Muscle of leg (tissue), 11 donors: ENCODE results near the gene CIPC. TPM values are rescaled to one million over a fixed set of nuclear protein-coding genes. Genes with fewer than 3 reads are reported as not detected.

ENCODE experiments used
- DNase-seq: peaks from one replicate; pipeline ENCODE4 v3.0.0; 2013
- H3K27ac ChIP-seq: one replicate; pipeline ENCODE4 v1.5.1; 2013; ENCODE audit warnings: mild to moderate bottlenecking, low read length, control low read depth
- H3K27me3 ChIP-seq: one replicate; pipeline ENCODE4 v1.6.1; 2013; ENCODE audit warnings: low read length; ENCODE audit not compliant: control insufficient read depth, insufficient read depth
- H3K36me3 ChIP-seq: one replicate; pipeline ENCODE4 v1.6.1; 2013; ENCODE audit warnings: low read length; ENCODE audit not compliant: control insufficient read depth, insufficient read depth
- H3K4me1 ChIP-seq: one replicate; pipeline ENCODE4 v1.6.1; 2013; ENCODE audit warnings: low read length; ENCODE audit not compliant: control insufficient read depth, insufficient read depth
- H3K4me3 ChIP-seq: one replicate; pipeline ENCODE4 v1.5.1; 2013; ENCODE audit warnings: low read length, control low read depth
- H3K9me3 ChIP-seq: replicated peaks from 2 replicates; pipeline ENCODE4 v1.6.1; 2013; ENCODE audit warnings: low read depth, low read length; ENCODE audit not compliant: control insufficient read depth
- WGBS: methylation state at CpG from one replicate; pipeline ENCODE4 v1.1.5; 2013; ENCODE audit warnings: missing lambda C conversion rate; ENCODE audit not compliant: insufficient coverage; 5-methylcytosine and 5-hydroxymethylcytosine counted together
- polyA plus RNA-seq, 8 donors: library from polyadenylated mRNA; unstranded; fragments of 120-200 nt; gene quantifications; one replicate each; pipeline versions ENCODE4 v1.2.1 to v1.2.3, GENCODE V29; 2013; ENCODE audit warnings: inconsistent platforms in 1 of 8, low replicate concordance in 1 of 8; ENCODE audit not compliant: insufficient read length in 8 of 8, insufficient read depth in 1 of 8
- total RNA-seq: library from RNA; stranded (reverse); fragments of 120-200 nt; gene quantifications from one replicate; pipeline ENCODE4 v1.2.4, GENCODE V29; 2013

Gene CIPC
- total and polyA plus RNA-seq, 9 donors: 13.0 to 18.9 (median 16.1) TPM

DNA sequence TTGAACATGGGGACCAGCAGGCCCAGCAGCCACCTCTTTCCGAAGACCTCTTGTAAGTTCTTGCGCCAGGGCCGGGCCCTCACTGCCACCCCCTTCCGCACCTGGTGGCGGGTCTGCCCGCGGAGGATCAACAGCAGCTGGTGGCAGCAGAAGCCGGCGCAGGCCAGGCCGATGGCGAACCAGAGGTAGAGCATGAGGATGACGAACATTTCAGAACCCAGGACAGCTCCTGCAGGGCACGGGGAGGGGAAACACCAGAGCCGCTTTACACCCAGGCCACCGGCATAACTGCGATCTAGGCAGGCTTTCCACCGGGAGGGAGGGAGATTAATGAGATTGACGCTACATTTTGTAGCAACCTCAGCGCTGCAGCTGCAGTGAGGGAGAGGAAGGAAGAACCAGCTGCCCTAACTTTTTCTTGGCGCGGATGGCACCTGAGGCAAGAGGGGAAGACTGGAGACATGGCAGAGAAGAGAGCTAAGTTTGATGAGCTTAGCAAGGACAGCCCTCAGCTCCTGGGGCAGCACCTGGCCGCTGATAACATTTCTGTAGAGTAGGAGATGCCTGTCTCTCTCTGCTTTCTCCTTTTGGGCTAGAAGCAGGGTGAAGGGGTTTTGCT, 35.8 kb downstream of the CIPC start:
- no peaks in the 10 kb centered on the region for H3K36me3 ChIP-seq
- no peaks in the 10 kb centered on the region for H3K9me3 ChIP-seq
- peak; percentile 86 for DNase-seq
- no peak overlapping the region for H3K27ac ChIP-seq
- peaks cover 41% of the 10 kb centered on the region for H3K27me3 ChIP-seq
- H3K4me3 ChIP-seq: no peak overlapping the region
- 10% methylated on average over 22 of the region's 22 CpGs for WGBS
- H3K4me1 ChIP-seq: no peaks in the 10 kb centered on the region

DNA sequence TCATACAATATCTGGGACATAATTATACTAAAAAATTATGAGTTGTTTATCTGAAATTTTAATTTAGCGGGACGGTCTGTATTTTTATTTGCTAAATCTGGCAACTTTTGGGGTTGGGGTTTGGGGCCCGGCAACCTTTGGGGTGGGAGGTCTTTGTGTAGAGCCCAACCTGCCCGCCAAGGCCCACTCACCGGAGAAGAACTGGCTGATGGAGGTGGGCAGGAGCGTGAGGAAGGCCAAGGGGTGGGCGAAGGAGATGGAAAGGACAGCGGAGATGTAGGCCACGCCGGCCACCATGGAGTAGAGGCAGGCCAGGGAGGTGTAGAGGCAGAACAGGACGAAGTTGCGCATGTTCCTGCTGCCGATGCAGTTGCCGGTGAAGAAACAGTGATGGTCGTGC, 41.0 kb downstream of the CIPC start:
- no peaks in the 10 kb centered on the region for H3K36me3 ChIP-seq
- no peak overlapping the region for H3K4me3 ChIP-seq
- no peak for DNase-seq
- no peaks in the 10 kb centered on the region for H3K9me3 ChIP-seq
- no peak overlapping the region for H3K27ac ChIP-seq
- H3K27me3 ChIP-seq: peaks cover 70% of the 10 kb centered on the region
- 86% methylated on average over 15 of the region's 15 CpGs for WGBS
- peaks cover 23% of the 10 kb centered on the region for H3K4me1 ChIP-seq

DNA sequence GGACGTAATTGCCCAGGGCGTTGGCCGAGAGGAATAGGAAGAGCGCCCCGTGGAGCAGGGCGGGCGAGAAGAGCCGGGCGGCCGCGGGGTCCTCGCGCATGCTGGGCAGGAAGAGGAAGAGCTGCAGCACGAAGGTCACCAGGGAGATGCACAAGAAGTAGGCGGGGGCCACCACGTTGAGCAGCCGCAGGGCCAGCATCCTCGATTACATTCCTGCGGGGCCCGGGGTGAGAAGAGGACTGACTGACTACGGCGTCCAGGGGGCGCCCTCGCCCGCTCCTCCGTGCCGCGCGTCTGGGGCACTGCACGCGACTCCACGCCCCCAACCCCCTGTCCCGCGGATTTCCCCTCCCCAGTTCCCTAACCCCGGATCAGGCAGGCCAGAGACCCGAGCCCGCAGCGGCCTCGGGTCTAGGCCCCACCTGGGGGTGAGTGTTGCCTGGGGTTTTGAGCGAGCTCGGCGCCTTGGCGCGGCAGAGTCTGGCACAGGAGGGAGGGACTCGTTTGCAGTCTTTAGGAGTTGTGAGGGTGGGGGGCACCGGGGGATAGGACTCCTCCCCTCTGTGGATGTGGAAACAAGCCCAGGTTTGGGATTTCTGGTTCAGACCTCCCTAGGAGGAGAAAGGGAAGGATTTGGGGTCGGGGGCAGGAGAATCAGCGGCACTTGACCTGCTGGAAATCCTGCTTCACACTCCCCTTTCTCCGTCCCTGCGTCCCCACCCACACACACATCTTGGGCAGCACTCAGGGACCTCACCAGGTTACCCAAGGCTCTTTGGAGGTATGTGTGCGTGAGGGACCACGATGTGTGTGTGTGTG, 41.7 kb downstream of the CIPC start:
- no peaks in the 10 kb centered on the region for H3K9me3 ChIP-seq
- no peak overlapping the region for H3K4me3 ChIP-seq
- peaks cover 23% of the 10 kb centered on the region for H3K4me1 ChIP-seq
- DNase-seq: no peak
- H3K36me3 ChIP-seq: no peaks in the 10 kb centered on the region
- 1% methylated on average over 36 of the region's 52 CpGs for WGBS
- no peak overlapping the region for H3K27ac ChIP-seq
- peaks cover 70% of the 10 kb centered on the region for H3K27me3 ChIP-seq

DNA sequence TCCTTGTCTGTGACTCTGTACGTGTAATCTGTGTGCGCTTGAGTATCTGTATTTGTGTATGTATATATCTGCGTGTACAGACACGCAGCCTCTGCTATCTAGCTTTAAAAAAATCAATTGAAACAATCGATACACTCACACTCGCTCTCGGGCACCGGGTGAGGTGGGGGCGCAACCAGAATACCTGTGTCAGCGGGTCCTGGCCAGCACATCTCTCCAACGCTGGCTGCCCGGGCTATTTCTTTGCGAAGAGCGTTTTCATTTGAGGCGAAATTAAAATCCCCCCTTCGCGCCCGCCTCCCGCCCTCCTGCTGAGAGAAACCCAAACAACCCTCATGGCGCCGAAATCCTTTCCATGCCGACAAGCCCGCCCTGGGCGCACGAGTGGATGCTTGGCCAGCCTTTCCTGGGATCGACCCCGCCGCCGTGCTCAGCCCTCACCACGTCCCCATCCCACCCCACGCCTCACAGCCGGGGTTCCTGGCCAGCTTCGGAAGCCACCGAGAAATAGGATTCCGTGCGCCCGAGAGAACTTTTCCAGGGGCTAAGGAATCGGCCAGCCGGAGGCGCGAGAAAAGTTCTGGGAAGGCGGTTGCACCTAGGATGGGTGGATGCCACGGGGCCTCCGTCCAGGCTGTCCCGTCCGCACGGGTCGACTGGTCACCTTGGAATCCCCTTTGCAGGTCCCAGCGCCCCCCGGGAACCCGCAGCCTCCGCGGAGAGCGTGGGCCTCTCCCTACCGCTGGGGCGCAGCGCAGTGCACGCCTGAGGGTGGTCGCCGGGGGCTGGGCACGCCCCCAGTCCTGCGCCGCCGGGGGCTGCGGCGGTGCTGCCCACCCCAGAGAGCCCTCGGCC, 42.5 kb downstream of the CIPC start:
- under 1% methylated on average over 63 of the region's 67 CpGs for WGBS
- Histone ChIP-seq H3K4me1 (peaks cover 23% of the 10 kb centered on the region), H3K4me3 (peak overlapping the region; percentile 21), H3K27me3 (peaks cover 67% of the 10 kb centered on the region), H3K9me3 (no peaks in the 10 kb centered on the region), H3K27ac (no peak overlapping the region), H3K36me3 (no peaks in the 10 kb centered on the region)
- DNase-seq: no peak

DNA sequence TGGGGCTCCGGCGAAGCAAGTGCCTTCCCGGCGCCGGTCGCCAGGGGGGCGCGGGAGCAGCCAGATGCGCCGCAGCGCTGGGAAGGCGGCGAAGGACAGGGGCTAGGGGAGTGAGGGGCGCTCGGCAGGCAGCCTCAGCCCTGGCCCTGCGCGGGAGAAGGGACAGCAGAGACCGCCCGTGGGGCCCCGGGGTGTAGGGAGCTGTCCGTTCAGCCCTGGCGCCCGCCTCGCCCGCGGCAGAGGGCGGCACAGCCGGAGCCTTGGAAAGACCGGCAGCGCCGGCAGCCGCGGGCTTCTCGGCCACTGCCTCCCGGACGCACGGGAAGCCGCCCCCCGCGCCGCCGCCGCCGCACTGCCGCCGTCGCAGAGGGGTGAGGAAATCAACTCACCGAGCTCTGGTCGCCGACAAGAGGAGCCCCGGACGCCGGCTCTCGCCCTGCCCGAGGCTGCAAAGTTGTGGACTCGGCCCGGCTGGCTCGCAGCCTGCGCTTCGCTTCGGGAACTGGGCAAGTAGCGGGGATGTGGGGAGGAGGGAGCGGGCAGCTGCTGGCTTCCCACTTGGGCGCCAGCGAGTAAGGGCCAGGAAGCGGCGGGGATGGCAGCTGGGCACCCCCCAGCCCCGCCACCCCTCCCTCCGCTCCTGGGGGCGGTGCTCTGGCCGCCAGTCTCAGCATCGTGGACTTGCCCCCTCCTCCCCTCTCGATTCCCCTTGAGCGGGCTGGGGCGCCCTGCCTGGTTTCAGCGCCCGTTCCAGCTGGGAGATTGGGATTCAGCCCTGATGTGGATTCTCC, 43.4 kb downstream of the CIPC start, which contains the start of gene ZDHHC22:
Gene ZDHHC22 (minus strand): TSS at position 578 of the 791 bp plus-strand sequence. CDS start 2,053 bp downstream, outside the sequence.
- Histone ChIP-seq H3K36me3 (no peaks in the 10 kb centered on the region), H3K9me3 (no peaks in the 10 kb centered on the region), H3K27me3 (peaks cover 74% of the 10 kb centered on the region), H3K4me1 (peaks cover 23% of the 10 kb centered on the region), H3K27ac (no peak within 1 kb of the TSS), H3K4me3 (peak within 1 kb of the TSS; percentile 32)
- WGBS: under 1% methylated on average over 76 of the region's 77 CpGs
- DNase-seq: peak; percentile 48

DNA sequence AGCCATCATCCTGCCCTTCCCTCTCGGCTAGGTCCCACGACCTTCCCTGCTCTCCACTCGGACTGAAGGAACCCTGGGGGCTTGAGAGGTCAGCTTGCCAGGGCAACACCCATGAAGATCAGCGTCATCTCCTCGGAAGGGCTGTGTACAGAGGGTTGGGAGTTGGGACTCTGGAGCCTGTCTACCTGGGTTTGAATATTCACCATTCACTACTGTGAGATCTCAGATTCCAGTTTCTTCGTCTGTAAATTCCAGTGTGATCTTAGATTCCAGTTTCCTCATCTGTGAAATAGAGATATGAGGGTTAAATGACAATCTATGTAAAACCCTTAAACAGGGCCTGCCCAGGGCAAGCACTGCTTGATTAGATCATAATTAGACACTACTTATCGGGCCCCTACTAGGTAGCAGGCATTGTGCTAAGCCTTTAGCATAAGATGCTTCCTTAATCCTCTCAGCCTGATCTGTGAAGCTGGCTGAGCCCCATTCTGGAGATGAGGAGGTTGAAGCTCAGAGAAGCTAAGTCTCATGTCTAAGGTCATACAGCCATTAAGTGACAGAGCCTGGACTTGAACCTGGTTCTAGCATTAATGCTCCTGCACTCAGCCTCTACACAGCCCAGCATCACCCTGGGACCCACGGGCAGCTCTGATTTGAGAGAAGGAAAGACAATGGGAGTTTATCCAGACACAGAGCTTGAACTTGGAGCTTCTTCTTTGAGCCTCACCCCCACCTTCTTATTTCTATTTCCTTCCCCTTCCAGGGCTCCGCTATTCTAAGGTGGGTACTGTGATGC, 44.1 kb downstream of the CIPC start:
- Histone ChIP-seq H3K36me3 (no peaks in the 10 kb centered on the region), H3K4me1 (peaks cover 23% of the 10 kb centered on the region), H3K27me3 (peaks cover 80% of the 10 kb centered on the region), H3K9me3 (no peaks in the 10 kb centered on the region), H3K27ac (no peak overlapping the region), H3K4me3 (peak overlapping the region; percentile 32)
- 0% methylated on average over 3 of the region's 9 CpGs for WGBS
- no peak for DNase-seq

DNA sequence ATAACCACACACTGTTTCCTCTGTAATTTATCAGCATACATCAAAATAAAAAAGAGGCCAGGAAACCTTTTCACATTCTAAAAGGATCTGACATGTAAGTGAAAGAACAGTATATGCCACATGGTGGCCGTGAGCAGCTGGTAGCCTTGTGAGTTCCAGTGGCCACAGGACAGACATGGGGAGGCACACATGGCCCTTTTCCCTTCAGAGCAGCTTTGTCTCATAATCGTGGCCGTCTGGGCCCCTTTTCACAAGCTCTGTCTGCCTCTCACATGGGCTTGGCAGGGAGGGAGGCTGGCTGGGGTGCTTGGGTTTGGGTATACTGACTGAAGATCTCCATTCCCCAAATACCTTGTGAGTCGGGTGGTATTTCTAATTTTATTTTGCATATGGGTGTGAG, 45.0 kb downstream of the CIPC start:
- no peak for DNase-seq
- no peaks in the 10 kb centered on the region for H3K36me3 ChIP-seq
- H3K27ac ChIP-seq: no peak overlapping the region
- H3K4me3 ChIP-seq: no peak overlapping the region
- H3K4me1 ChIP-seq: peaks cover 23% of the 10 kb centered on the region
- WGBS: no CpG with 5 or more reads among the region's 4 CpGs
- H3K27me3 ChIP-seq: peaks cover 77% of the 10 kb centered on the region
- no peaks in the 10 kb centered on the region for H3K9me3 ChIP-seq

DNA sequence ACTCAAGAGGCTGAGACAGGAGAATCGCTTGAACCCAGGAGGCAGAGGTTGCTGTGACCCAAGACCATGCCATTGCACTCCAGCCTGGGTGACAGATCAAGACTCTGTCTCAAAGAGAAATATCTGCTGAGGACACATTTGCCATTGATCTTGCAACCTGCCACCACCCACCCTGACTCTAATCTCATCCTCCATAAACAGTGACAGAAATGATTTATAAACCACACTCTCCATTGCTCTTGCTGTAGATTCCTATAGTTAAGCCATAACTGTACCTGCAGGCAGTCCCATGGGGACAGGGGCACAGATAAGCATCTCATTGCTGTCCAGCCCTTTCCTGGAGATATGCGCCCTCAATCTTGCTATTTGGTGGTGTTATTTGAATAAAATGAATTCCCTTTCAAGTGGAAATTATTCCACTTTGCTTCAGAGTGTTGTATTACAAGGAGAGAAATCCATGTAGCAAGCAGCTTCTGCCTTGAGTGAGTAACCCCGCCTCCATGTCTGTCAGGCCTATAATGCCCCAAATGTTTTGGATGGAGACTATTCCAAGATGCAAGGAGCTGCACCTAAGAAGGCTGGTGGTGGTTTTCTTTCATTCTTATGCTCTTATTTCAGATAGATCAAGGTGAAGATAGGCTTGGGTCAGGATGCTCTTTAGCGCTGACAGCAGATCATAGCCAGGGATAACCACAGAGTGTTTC, 46.5 kb downstream of the CIPC start:
- no peak for DNase-seq
- H3K4me3 ChIP-seq: no peak overlapping the region
- H3K36me3 ChIP-seq: no peaks in the 10 kb centered on the region
- H3K27me3 ChIP-seq: peaks cover 63% of the 10 kb centered on the region
- WGBS: 50% methylated on average over 2 of the region's 4 CpGs
- no peak overlapping the region for H3K27ac ChIP-seq
- H3K4me1 ChIP-seq: peaks cover 18% of the 10 kb centered on the region
- H3K9me3 ChIP-seq: no peaks in the 10 kb centered on the region
